GM18873 (cell line): ENCODE measurements around the gene CNKSR3.
"Not testable (repeated sequence)": the region's sequence is repeated elsewhere in the genome, so short reads cannot be mapped to it uniquely, and the experiment has no call there.

Source experiments
- ATAC-seq: cut with Tn5 transposase; IDR thresholded peaks from one replicate; pipeline ENCODE4 v1.9.1; 2021; ENCODE audit warnings: mild to moderate bottlenecking, moderate library complexity, moderate number of reproducible peaks; ENCODE audit not compliant: unreplicated experiment, low FRiP score

Gene CNKSR3

DNA sequence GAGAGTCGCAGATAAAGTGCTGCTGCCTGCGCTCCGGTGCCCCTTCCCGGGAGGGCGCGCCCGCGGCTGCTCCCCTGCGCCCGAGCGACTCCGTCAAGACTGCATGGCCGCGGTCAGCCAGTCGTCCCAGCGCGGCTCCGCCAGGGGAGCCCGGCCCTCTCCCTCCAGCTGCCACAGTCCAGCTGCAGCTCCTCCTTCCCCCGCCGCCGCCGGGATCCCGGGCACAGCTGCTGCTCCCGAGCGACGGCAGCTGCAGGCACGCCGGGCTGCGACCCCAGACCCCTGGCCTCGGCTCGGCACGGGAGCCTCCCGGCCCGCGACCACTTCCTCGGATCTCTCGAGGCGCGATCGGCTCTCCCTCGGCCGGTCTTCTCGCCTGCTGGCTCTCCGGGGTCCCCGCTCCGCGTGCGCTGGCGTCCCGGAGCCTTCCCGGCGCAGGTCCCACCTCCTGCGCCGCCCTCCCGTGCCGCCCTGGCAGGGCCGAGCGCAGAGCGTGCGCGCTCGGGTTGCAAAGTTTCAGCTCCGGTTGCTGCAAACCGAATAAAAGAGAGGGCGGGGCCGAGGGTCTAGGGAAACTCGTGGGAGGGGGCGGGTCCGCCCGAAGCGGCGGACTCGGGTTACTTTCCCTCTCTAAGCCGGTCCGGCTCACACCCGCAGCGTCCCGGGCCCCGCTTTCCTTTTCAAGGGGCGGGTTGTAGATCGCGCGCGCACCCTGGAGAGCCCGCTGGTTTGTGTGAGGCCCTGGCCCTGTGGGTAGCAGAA, at the start of gene CNKSR3:
Gene CNKSR3, minus strand, starts transcription at position 542 of the 762 bp plus-strand sequence. CDS start 571 bp downstream, outside the sequence.
- peak; percentile 46 for ATAC-seq

DNA sequence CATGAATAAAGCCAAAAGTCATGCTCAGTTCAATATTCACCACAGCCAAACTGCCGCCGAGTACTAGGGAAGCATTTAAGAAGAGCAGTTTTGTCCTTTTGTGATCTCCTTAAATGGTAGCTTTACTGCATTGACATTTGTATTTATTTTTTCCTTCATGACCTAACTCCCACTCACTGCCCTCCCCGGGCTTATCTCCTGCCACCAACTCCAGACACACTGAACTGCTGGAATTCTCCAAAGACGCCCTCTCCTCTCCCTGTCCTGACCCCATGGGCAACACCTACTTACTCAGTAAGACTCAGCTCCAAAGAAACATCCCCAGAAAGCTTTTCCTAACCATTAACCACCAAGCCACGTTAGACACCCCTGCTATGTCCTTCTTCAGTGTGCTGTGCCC, 48.5 kb upstream of the CNKSR3 start:
- ATAC-seq = no peak

DNA sequence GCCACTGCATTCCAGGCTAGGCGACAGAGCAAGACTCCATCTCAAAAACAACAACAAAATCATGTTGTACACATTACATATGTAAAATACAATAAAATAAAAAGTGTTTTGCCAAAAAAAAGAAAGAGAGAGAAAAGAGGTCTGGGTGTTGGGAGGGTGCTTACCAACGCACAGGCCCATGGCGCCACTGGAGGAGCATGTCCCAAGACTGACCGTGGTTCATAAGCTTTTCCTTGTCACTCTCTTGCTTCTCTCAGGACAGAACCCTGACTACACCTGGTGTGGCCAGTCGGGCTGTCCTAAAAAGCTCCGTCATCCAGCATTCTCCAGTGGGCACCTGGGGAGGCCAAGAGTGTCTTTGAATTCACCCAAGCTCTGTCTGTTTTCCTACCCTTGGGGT, 48.0 kb upstream of the CNKSR3 start:
- no peak for ATAC-seq

DNA sequence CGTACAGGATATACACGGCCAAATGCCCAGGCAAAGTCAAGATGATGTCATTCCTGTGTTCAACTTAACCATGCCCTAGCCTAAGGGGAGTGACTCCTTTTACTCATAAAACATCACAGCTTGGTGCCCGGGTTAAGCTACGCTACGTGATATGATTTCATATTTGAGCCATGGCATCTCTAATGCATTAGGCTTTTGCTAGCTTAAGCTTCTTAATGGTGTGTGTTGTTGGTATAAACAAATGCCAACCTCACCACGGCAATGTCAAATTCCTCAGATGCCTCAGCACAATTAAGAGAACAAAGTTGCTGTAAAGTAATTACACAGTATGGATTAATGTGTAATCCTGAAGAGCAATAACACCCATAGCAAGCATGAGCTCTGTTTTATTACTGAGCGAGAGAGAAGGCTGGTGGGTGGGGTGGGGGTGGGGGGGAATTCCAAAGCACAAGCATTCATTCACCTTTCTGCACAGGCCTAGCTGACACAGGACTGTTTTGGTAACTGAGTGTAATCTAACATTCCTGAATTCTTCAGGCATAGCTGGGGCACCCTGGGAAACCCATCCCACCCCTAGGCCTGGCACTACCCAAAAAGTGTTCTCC, 44.7 kb upstream of the CNKSR3 start:
- no peak for ATAC-seq

DNA sequence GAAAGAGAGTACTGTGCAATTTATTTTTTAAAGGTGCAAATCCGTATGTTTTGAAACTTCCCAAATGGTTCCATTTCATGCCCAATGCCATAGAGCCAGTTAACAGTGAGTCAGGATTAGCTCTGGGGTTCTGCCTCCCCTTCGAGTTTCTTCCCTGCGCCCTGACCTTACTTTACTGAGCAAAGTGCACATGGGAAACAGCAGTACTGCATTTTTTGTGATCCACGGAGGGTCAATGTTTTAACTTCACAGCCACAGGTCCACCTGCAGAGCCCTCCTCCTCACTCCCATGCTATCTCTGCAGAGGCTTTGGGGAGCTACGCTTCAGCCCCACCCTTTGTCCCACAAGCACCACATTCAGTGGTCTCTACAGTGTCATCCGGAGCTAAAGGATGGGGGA, 44.0 kb upstream of the CNKSR3 start:
- no peak for ATAC-seq

DNA sequence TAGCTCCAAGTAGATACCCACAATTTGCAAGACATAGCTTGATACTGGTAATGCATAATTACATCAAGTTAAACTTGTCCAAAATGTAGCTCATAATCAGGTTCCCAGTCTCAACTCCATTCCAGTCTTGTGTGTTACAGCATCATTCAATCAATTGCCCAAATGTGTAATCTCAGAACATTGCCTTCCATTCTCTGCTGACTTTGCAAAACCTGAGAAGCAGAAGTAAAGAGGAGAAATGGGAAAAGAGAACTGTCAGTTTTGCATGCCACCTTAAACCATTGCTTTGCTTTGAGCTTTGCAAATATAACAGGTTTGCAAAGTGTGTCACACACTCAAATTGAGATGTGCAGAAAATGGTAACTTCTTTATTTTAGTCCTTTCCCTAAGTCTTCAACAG, 40.3 kb upstream of the CNKSR3 start:
- no peak for ATAC-seq

DNA sequence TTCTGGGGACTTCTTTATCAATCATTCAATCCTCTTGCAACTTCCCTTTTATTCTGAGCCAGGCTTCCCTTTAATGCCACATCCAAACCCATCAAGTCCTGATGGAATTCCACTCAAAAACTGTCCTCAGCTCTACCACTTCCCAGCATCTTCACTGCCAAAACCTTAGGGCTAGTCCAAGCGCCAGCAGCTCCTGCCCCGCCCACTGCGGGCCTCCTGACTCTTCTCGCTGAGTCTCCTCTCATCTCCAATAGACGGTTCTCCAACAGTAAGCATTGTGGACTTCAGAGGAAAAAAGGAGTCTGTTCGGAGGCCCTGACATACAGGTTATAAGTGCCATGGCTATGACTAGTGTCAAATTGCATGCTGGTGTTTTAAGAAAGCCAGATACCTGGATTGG, 38.7 kb upstream of the CNKSR3 start:
- no peak for ATAC-seq

DNA sequence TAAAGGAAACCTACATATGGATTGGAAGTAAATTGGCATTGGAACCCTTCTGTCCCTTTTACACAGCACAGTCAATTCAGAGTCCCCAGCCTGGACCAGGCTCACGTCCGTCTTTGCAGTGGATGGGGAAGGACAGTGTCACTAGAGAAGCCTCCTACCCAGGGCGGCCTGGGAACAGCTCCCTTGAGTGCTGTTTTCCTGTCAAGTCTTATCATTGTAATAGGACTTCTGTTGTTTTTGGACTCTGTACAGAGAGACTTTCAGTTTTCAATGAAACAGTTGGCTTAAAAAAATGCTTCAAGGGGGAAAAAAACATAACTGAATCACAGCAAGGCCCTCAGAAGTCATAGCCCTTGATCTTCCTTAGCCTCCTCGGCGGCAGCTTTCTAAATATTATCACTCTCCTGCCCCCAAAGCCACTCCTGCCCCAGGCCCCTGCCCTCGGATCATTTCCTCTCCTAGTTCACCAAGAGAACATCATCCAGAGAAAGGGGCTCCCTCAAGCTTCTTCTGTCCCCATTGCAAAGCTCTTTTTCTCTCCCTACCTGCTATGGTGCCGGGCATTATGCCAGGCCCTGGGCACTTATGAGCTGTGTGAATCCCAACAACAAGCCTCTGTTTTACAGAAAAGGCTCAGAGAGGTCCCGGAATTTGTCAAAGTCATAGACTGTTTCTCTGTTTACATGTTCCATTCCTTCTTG, 37.8 kb upstream of the CNKSR3 start:
- ATAC-seq = no peak

DNA sequence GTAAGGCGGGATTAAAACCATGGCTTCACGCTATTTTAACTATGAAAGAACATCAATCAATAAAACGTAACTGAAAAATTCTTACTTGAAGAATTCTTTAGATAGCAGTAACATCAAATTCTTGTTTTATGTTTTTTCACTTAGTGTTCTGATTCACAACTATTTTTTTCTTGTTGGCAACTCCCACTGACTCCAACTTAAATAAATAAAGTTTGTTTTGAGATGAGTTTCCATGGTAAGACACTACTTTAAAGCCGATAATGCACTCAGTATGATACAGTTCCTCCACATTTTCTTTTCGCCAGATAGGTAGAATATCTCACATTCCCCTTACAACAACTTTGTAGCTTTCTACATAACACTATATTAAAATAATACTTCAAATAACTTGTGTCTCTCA, 33.1 kb upstream of the CNKSR3 start:
- no peak for ATAC-seq

DNA sequence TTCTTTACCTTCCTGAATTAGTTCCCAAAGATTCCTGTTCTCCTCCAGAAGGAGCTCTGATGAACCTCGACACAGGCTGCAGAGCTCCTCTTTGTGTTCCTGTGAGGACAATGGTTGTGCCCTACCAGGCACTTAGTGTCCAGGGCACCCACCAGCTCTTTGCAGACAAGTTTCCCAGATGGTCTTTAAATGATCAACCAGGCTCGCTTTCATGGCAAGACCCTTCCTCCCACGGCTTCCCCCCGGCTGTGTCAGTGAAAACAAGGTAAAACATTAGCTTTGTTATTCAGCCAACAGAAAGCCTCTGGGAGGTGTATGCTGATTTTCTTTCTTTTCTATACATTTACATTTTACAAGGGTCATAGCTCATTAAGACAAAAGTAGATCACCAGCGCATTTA, 32.3 kb upstream of the CNKSR3 start:
- no peak for ATAC-seq

DNA sequence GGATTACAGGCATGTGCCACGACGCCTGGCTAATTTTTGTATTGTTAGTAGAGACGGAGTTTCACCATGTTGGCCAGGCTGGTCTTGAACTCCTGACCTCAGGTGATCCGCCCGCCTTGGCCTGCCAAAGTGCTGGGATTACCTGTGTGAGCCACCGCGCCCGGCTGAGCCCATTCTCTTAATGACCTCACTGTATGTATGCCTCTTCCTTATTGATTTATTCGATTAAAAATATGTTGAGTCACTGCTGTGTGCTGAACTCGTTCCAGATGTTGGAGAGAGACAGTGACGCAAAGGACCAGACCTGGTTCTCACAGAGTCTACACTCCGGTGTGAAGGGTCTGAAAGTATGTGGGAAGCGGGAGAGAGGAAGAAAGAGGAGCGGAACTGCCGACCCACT, 31.4 kb upstream of the CNKSR3 start:
- ATAC-seq = not testable (repeated sequence)

DNA sequence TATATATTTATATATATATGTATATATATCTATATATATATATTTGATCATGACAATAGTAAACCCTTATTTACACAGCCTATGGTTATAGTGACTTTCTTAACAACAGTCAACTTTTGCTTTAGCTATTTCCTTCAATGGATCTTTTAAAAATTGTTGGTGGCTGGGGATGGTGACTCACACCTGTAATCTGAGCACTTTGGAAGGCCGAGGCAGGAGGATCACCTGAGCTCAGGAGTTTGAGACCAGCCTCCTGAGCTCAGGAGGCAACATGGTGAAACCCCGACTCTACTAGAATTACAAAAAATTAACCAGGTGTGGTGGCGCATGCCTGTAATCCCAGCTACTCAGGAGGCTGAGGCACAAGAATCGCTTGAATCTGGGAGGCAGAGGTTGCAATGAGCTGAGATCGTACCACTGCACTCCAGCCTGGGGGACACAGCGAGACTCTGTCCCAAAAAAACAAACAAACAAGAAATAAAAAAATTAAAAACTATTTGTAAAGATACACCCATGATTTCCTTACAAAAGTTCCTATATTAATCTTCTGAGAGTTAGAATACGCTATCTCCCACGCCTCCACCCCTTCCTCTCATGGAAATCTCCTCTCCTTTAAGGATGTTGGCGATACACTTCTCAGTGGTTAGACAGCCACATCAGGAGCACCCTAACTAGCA, 29.2 kb upstream of the CNKSR3 start:
- ATAC-seq = no peak

DNA sequence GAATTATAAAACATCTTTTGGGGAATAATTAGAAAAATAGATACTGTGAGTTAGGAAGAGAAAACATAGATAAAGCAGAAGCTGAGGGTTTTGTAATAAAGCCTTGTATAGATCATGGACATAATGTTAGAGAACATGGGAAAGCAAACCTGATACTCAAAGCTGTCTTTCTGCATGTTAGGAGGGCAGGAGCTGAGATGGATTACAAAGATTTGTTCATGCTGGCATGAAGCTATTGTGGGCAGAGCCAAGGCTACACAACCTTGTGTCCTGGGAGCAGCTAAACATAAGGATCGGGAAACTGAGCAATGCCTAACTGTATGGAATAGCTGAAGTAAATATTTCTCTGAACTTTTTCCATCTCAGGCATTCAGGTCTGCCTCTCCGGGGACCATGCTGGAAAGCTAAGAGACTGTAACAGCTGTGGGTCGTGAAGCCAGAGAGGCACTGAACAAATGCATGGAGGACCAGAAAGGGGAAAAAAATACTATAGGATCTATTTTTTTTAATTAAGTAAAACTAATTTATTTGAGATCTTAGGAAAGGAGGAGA, 28.2 kb upstream of the CNKSR3 start:
- ATAC-seq = no peak

DNA sequence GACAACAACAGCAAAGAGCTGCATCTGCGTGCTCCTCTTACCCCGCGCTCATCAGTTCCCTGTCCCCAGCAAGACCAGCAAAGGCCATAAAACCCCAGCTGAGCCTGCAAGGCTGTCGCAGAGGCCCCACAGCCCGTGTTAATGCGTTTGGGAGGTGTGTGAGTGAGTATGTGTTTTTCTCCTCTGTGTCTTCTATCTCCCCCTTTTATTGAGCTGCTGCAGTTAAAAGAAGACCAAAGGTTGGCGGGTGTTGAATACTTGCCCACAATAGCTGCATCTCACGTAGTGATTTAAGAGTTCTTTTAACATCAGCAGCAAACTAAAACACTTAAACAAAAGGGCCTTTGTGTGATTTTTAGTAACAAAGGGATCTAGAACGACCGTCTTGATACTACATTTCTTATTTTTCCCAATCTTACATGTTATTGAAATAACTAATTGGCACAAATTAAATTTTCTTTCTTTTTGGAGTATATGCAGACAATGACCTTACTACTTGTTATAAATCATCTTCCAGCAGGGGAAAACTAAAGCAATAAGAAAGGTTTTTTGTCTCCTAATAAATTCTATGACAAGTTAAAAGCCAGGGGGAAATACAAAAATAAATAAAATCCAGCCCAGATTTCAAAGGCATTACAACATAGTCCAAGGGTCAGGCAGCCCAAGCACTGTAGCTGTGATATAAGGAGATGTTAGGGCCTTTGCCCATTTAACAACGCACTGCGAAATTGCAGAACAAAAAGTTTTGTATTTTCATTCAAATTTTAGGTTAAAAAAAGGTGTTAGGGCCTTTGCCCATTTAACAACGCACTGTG, 27.2 kb upstream of the CNKSR3 start:
- no peak for ATAC-seq

DNA sequence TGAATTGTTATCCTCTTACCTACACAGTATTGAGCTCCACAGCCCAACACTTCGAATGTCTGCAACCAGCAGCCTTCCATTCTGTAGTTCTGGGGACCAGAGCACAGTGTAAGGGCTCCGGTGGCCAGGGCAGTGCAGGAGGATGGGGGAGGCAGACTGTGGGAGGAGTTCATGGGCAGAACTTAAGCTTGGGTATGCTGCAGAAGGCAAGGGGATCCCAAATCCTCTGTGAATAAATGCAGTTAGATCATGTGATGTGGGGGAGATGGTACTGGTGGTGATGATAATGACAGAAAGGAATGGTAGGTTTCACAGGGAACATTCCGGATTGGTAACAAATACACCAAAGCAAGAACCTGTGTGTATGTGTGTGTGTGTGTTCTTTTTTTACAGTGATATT, 26.5 kb upstream of the CNKSR3 start:
- ATAC-seq = no peak

DNA sequence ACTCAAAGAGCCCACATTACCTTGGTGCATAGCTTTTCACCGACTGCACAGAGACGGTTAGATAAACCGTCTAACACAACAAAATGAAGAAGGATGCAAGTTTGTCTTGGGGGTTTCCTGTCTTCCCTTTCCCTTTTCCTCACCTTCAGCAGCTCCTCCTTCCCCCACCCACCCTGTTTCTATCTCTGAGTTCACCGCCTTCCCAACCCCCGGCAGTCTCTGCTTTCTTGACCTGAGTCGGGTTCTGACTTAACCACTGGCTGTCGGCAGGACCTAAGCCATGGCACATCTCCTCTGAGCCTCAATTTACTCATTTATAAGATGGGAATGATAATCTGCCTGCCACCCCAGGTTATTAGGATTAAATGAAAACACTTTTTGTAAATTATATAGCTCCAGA, 25.8 kb upstream of the CNKSR3 start:
- no peak for ATAC-seq

DNA sequence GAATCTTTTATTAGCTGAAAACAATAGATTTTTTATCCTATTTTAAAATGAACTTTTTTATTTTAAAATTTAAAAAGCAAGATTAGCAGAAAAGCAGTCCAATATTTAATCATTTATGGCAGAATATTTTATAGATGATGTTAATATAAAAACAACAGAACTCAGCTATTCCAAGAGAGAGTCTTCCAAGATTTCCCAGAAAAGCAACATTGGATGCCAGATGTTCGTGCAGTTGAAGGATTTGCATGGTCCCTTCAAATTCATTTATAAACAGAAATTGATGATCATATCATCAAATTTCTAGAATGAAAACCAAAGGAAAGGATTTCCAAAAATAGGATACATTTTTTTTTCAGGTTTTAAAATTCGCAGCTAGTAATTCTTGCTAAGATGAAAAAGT, 25.4 kb upstream of the CNKSR3 start:
- ATAC-seq = no peak

DNA sequence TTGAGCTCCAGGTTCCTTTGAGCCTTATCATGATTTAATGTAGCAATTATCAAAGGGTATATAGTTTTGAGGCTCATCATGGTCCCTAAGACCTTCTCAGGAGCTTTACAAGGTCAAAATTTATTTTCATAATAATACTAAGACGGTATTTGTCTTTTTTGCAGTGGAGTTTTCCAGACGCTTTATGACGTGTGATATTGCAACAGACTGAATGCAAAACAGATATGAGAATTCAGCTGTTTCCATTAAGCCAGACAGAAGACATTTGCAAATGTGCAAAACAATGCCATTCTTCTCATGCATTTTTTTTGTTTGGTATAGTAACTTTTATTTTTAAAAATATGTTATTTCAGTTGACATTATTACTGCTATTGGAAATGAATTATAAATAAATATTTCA, 24.7 kb upstream of the CNKSR3 start:
- ATAC-seq = no peak

DNA sequence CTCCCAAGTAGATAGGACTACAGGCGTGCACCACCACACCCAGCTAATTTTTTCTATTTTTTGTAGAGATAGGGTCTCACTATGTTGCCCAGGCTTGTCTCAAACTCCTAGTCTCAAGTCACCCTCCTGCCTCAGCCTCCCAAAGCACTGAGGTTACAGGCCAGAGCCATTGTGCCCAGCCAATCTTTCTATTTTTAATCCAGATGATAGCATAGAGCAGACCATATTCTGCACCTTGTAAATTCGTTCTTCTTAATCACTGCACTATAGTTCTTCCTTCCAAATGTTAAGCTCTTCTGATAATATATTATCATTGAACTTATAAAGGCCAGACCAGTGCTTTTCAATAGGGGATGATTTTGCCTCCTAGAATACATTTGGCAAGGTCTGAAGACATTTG, 24.0 kb upstream of the CNKSR3 start:
- no peak for ATAC-seq

DNA sequence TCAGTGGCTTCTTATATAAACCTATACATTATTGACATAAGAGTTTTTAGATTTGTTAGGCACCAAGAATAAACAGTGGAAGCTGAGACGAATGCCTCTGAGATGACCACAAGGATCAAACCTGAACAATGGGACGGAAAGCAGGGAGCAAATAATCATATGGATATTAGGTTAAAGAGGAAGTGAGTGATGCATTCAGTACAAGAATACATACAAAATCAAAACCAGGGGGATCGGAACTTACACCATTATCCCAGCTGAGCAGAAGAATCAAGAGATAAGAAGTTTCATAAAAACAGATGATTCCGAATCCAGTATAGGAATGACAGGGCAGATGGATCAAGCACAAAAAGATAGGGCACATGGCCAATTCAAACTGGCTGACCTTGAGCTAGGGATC, 21.9 kb upstream of the CNKSR3 start:
- no peak for ATAC-seq
